Breast epithelium (tissue), 3 donors: ENCODE data around the gene ARHGEF10L.

Source experiments
- CTCF ChIP-seq, 3 donors: fragments of 450-650 bp; IDR thresholded peaks; one replicate each; pipeline ENCODE4 v1.5.1; 2016 to 2017; ENCODE audit warnings: antibody characterized with exemption in 3 of 3, mild to moderate bottlenecking in 3 of 3, moderate library complexity in 3 of 3
- POLR2A ChIP-seq: fragments of 450-650 bp; IDR thresholded peaks from one replicate; pipeline ENCODE4 v1.6.1; 2016; ENCODE audit warnings: antibody characterized with exemption, mild to moderate bottlenecking, moderate library complexity
- POLR2AphosphoS5 ChIP-seq, 3 donors: sonication (generic); formaldehyde crosslinking; IDR thresholded peaks; one replicate each; pipeline ENCODE4 v1.6.1; 2017; ENCODE audit warnings: antibody characterized with exemption in 3 of 3

GRCh38 chr1:17662296-17662695 lies 122.8 kb downstream of the ARHGEF10L start:
- TF ChIP-seq POLR2A (no peak), POLR2AphosphoS5 (IDR thresholded peaks at IDR 0.05) (no peak), CTCF (IDR thresholded peaks at IDR 0.05) (no peak)
